Measurements from ENCODE around the gene AMBP. TPM values are rescaled to one million over a fixed set of nuclear protein-coding genes. Genes with fewer than 3 reads are reported as not detected.
"Not testable (repeated sequence)": the region's sequence is repeated elsewhere in the genome, so short reads cannot be mapped to it uniquely, and the experiment has no call there.

The AMBP gene
- total RNA-seq, 6 experiments from 2014 or later = 2,202 to 7,072 (median 5,221) TPM

DNA sequence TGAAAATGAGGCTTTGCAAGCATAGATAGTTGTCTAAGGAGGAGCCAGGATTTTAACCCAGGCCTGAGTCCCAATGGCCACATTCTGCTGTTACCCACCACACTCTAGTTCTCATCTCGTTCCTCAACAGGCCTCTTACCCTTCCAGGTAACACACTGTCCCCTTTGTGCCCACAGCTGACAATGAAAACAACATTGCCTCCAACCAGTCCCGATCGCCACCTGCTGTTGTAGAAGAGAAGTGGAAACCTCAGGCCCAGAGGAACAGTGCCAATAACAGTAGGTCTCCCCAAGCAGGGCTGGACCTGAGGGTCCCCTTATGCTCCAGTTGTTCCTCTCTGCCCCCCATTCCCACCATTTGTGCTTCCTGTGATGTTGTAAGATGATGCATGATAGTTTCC is 30.4 kb downstream of the AMBP start:
- Histone ChIP-seq H3K27me3 (no peaks in the 10 kb centered on the region), H3K4me3 (no peak overlapping the region), H3K4me1 (no peaks in the 10 kb centered on the region), H3K9me3 (no peaks in the 10 kb centered on the region), H3K27ac (no peak overlapping the region), H3K36me3 (peaks cover 0 to 5% (median 2%) of the 10 kb centered on the region in 4 donors)
- intact Hi-C loops (cut with DNase I) = no loop called here
- WGBS (ENCODE audit: insufficient coverage, low coverage, low lambda C conversion rate, missing lambda C conversion rate) = 46% methylated on average over 3 of the region's 3 CpGs
- ATAC-seq = peak; percentile 62 to 77 (median 67)
- DNase-seq = peak in 1 of 3 donors; percentile 45
- no peak for TF ChIP-seq POLR2A (IDR thresholded peaks at IDR 0.05)
- TF ChIP-seq, protein P1, sequence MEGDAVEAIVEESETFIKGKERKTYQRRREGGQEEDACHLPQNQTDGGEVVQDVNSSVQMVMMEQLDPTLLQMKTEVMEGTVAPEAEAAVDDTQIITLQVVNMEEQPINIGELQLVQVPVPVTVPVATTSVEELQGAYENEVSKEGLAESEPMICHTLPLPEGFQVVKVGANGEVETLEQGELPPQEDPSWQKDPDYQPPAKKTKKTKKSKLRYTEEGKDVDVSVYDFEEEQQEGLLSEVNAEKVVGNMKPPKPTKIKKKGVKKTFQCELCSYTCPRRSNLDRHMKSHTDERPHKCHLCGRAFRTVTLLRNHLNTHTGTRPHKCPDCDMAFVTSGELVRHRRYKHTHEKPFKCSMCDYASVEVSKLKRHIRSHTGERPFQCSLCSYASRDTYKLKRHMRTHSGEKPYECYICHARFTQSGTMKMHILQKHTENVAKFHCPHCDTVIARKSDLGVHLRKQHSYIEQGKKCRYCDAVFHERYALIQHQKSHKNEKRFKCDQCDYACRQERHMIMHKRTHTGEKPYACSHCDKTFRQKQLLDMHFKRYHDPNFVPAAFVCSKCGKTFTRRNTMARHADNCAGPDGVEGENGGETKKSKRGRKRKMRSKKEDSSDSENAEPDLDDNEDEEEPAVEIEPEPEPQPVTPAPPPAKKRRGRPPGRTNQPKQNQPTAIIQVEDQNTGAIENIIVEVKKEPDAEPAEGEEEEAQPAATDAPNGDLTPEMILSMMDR (IDR thresholded peaks at IDR 0.05) = peak; percentile 26 to 56 (median 38)

DNA sequence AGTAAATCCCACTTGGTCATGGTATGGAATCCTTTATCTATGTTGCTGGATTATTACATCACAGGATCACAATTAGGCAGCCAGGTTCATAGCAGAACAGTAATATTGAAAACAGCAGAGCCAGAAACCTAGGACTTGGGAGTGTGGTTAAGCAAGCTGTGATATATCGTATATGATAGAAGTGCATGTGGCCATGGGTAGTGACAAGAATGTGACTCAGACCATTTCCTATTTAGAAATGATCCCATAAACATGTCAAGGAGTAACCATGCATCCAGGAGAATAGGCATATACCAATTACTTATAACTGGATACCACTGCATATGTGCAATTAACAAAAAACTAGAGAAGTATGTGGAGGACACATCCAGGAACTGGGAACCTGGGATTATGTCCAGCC is 31.2 kb downstream of the AMBP start:
- H3K27ac ChIP-seq = no peak overlapping the region
- H3K36me3 ChIP-seq = peaks cover 0 to 5% (median 2%) of the 10 kb centered on the region in 4 donors
- H3K4me3 ChIP-seq = no peak overlapping the region
- no peaks in the 10 kb centered on the region for H3K4me1 ChIP-seq
- ATAC-seq (no peak), DNase-seq (no peak)
- no peaks in the 10 kb centered on the region for H3K9me3 ChIP-seq
- intact Hi-C loops (cut with DNase I) = no loop called here
- TF ChIP-seq, protein P1 (IDR thresholded peaks at IDR 0.05) = no peak
- TF ChIP-seq POLR2A (IDR thresholded peaks at IDR 0.05) = no peak
- 63% methylated on average over 1 of the region's 1 CpG for WGBS (ENCODE audit: insufficient coverage, low coverage, low lambda C conversion rate, missing lambda C conversion rate)
- no peaks in the 10 kb centered on the region for H3K27me3 ChIP-seq

GRCh38 chr9:114046237-114046755 is 31.8 kb downstream of the AMBP start:
- 96% methylated on average over 4 of the region's 4 CpGs for WGBS (ENCODE audit: insufficient coverage, low coverage, low lambda C conversion rate, missing lambda C conversion rate)
- ATAC-seq (no peak), DNase-seq (no peak)
- Histone ChIP-seq H3K36me3 (peaks cover 0 to 5% (median 2%) of the 10 kb centered on the region in 4 donors), H3K27me3 (no peaks in the 10 kb centered on the region), H3K4me1 (no peaks in the 10 kb centered on the region), H3K9me3 (no peaks in the 10 kb centered on the region), H3K4me3 (no peak overlapping the region), H3K27ac (no peak overlapping the region)
- TF ChIP-seq, protein P1 (IDR thresholded peaks at IDR 0.05) = no peak
- no peak for TF ChIP-seq POLR2A (IDR thresholded peaks at IDR 0.05)
- intact Hi-C loops (cut with DNase I) = no loop called here

DNA sequence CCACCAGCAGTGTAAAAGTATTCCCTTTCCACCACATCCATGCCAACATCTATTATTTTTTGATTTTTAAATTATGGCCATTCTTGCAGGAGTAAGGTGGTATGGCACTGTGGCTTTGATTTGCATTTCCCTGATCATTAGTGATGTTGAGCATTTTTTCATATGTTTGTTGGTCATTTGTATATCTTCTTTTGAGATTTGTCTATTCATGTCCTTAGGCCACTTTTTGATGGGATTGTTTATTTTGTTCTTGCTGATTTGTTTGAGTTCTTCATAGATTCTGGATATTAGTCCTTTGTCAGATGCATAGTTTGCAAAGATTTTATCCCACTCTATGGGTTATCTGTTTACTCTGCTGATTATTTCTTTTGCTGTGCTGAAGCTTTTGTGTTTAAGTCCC is 34.4 kb downstream of the AMBP start:
- ATAC-seq; H3K4me3 ChIP-seq; DNase-seq; H3K36me3 ChIP-seq; H3K27ac ChIP-seq; H3K9me3 ChIP-seq; intact Hi-C loops (cut with DNase I); H3K4me1 ChIP-seq; H3K27me3 ChIP-seq: not testable (repeated sequence)

DNA sequence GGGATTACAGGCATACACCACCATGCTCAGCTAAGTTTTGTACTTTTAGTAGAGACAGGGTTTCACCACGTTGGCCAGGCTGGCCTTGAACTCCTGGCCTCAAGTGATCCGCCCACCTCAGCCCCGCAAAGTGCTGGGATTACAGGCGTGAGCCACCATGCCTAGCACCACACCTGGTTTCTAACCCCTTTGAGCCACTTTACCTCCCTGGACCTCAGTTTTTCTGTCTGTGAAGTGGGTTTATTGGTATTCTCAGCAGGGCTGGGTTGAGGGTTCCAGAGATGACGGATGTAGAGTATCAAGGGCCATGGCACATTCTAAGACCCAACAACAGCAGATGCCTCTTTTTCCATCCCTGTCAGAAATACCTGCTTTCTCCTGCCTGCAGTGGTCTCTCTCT is 38.6 kb downstream of the AMBP start:
- intact Hi-C loops (cut with DNase I) = loop anchor here in 1 of 2 donors (10.0 kb wide), 1 partner anchor 235 kb away; no protein-coding TSS in a partner anchor
- ATAC-seq = no peak
- DNase-seq = no peak
- Histone ChIP-seq H3K36me3 (peaks cover 0 to 11% (median 3%) of the 10 kb centered on the region in 4 donors), H3K4me3 (no peak overlapping the region), H3K9me3 (no peaks in the 10 kb centered on the region), H3K4me1 (no peaks in the 10 kb centered on the region), H3K27me3 (no peaks in the 10 kb centered on the region), H3K27ac (no peak overlapping the region)
- 47% methylated on average over 3 of the region's 5 CpGs for WGBS (ENCODE audit: insufficient coverage, low coverage, low lambda C conversion rate, missing lambda C conversion rate)
- TF ChIP-seq POLR2A (IDR thresholded peaks at IDR 0.05) = no peak
- TF ChIP-seq, protein P1 (IDR thresholded peaks at IDR 0.05) = no peak

Data from right lobe of liver (tissue), 6 donors.